Heart left ventricle (tissue), 13 donors: ENCODE data around the gene KCNQ1.

ENCODE experiments used
- POLR2A ChIP-seq, 2 donors: fragments of 450-650 bp; IDR thresholded peaks; one replicate each; pipeline ENCODE4 v1.6.1; 2017; ENCODE audit warnings: antibody characterized with exemption in 2 of 2, mild to moderate bottlenecking in 2 of 2, moderate library complexity in 2 of 2
- TF ChIP-seq, protein P1 (sequence below), 12 donors: fragments of 200-600 bp; sonication (generic) in 4 of 12; IDR thresholded peaks; one replicate each; pipeline versions ENCODE4 v1.5.0 to v1.8.0; 2018 to 2022; ENCODE audit warnings: antibody characterized with exemption in 12 of 12, mild to moderate bottlenecking in 5 of 12
- donor health status: ischemic (EF 13 %, LVEDD 7.1; RV severe dilation, severe dysfunction).
- donor health status: DM: no; HTN: yes; CAD: no.
- donor health status: DM: no; HTN: no; CAD: no.
- donor health status: ischemic (EF 25% LVEDD 6.9; RV normal size, moderate dysfunction).
- donor health status: ischemic (EF 25% LVEDD 5.7; RV mildly dilated, moderate dysfunction).
- donor health status: ischemic (EF 35%, LVEDD 5.7; RV mildly dilated, moderate dysfunction).
- donor health status: nonischemic (EF 11% LVEDD 7.7; RV severe dilation, severe dysfunction).
- donor health status: DM: yes; HTN: yes; CAD: no.
- donor health status: PGD.
- donor health status: ischemic (EF 29% LVEDD 5.4; RV normal size, mild dysfunction).
- donor health status: nonischemic (EF 23%, LVEDD 6.1; RV moderate dilation, normal function).

DNA sequence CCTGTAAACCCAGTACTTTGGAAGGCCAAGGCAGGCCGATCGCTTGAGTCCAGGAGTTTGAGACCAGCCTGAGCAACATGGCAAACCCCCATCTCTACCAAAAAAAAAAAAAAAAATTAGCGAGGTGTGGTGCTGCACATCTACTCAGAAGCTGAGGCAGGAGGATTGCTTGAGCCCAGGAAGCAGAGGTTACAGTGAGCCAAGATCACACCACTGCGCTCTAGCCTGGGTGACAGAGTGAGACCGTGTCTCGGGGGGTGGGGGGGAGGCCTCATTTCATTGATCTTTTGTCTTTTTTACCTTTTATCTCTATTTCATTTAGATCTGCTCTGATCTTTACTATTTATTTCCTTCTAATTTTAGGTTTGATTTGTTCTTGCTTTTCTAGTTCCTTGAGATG, 203.1 kb downstream of the KCNQ1 start:
- TF ChIP-seq, protein P1, sequence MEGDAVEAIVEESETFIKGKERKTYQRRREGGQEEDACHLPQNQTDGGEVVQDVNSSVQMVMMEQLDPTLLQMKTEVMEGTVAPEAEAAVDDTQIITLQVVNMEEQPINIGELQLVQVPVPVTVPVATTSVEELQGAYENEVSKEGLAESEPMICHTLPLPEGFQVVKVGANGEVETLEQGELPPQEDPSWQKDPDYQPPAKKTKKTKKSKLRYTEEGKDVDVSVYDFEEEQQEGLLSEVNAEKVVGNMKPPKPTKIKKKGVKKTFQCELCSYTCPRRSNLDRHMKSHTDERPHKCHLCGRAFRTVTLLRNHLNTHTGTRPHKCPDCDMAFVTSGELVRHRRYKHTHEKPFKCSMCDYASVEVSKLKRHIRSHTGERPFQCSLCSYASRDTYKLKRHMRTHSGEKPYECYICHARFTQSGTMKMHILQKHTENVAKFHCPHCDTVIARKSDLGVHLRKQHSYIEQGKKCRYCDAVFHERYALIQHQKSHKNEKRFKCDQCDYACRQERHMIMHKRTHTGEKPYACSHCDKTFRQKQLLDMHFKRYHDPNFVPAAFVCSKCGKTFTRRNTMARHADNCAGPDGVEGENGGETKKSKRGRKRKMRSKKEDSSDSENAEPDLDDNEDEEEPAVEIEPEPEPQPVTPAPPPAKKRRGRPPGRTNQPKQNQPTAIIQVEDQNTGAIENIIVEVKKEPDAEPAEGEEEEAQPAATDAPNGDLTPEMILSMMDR (IDR thresholded peaks at IDR 0.05): no peak
- TF ChIP-seq POLR2A (IDR thresholded peaks at IDR 0.05): no peak
